C4-2B (cell line): ENCODE measurements around the gene C10orf143.

Experiments
- CTCF ChIP-seq: fragments of 450-650 bp; conservative IDR thresholded peaks from 2 replicates; pipeline ENCODE4 v1.5.1; 2017; ENCODE audit warnings: mild to moderate bottlenecking
- ZFX ChIP-seq: fragments of 450-650 bp; IDR thresholded peaks from 2 replicates; pipeline ENCODE4 v1.6.1; 2017

- TF ChIP-seq CTCF (peak; percentile 93), ZFX (no peak)
Measured at GRCh38 chr10:130127364-130128061, 16.9 kb upstream of the C10orf143 start.
